Stimulated activated naive CD8-positive, alpha-beta T cell treated with anti-CD3 and anti-CD28 coated beads, Interleukin-15, amount 100 ng/mL, for 72 hours (primary cell): ENCODE data around the gene FOXP1.
A peak's percentile ranks its signal among the peaks of the same experiment; 100 is the strongest.

Experiments
- ATAC-seq: fragments of 150-1000 bp; cut with Tn5 transposase; 2 replicates; pipeline ENCODE4 v1.10.0; 2021; ENCODE audit warnings: mild to moderate bottlenecking, moderate library complexity
- DNase-seq, 2 donors: peaks; one replicate each; pipeline ENCODE4 v3.0.0; 2021 to 2022
- H3K27ac Mint-ChIP-seq, 2 donors: one replicate each; pipeline ENCODE4 v1.8.0; 2022; ENCODE audit warnings: mild to moderate bottlenecking in 2 of 2, mixed read lengths in 2 of 2, moderate library complexity in 2 of 2
- H3K27me3 Mint-ChIP-seq: one replicate; pipeline ENCODE4 v1.8.0; 2022; ENCODE audit warnings: mixed read lengths
- H3K4me1 Mint-ChIP-seq: one replicate; pipeline ENCODE4 v1.8.0; 2022; ENCODE audit warnings: mild to moderate bottlenecking, mixed read lengths
- H3K4me3 Mint-ChIP-seq, 2 donors: one replicate each; pipeline ENCODE4 v1.8.0; 2022; ENCODE audit warnings: mild to moderate bottlenecking in 2 of 2, mixed read lengths in 2 of 2, moderate library complexity in 1 of 2
- H3K9me3 Mint-ChIP-seq, 2 donors: one replicate each; pipeline ENCODE4 v1.8.0; 2022; ENCODE audit warnings: mixed read lengths in 2 of 2

Gene FOXP1

GRCh38 chr3:71045212-71045916 lies 538.2 kb downstream of the FOXP1 start:
- Mint-ChIP-seq H3K27ac (peak overlapping the region; percentile 80 to 93), H3K9me3 (no peaks in the 10 kb centered on the region), H3K27me3 (no peaks in the 10 kb centered on the region), H3K4me3 (peak overlapping the region in 1 of 2 donors; percentile 53), H3K4me1 (peaks cover 79% of the 10 kb centered on the region)
- no peak for DNase-seq
- ATAC-seq, result no peak

DNA sequence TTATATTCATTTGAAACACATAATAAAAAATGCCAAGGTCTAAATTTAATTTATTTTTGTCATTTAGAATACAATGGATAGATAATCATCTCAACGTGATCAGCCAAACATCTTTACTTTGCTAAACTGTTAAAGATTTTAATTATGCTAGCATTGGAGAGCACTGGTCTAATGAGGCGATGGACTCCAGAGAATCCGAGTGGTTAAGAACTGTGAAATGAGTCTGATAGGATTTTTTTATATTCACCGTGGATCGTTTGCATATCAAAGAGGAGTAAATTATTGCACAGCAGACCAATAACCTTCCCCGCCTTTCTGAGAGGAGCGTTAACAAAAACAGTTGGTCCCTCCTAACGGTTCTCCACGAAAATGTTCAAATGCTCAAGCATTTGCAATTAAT lies 540.8 kb downstream of the FOXP1 start:
- H3K27me3 Mint-ChIP-seq, result no peaks in the 10 kb centered on the region
- no peak overlapping the region for H3K27ac Mint-ChIP-seq
- DNase-seq (no peak), ATAC-seq (no peak)
- H3K4me1 Mint-ChIP-seq, result peaks cover 76% of the 10 kb centered on the region
- H3K9me3 Mint-ChIP-seq, result no peaks in the 10 kb centered on the region
- H3K4me3 Mint-ChIP-seq, result no peak overlapping the region

- ATAC-seq (peak; percentile 54), DNase-seq (no peak)
- Mint-ChIP-seq H3K27me3 (no peaks in the 10 kb centered on the region), H3K4me1 (peaks cover 76% of the 10 kb centered on the region), H3K9me3 (no peaks in the 10 kb centered on the region), H3K4me3 (peak overlapping the region in 1 of 2 donors; percentile 40), H3K27ac (peak overlapping the region; percentile 48 to 52)
These were observed 542.2 kb downstream of the FOXP1 start for GRCh38 chr3:71041371-71041770.

DNA sequence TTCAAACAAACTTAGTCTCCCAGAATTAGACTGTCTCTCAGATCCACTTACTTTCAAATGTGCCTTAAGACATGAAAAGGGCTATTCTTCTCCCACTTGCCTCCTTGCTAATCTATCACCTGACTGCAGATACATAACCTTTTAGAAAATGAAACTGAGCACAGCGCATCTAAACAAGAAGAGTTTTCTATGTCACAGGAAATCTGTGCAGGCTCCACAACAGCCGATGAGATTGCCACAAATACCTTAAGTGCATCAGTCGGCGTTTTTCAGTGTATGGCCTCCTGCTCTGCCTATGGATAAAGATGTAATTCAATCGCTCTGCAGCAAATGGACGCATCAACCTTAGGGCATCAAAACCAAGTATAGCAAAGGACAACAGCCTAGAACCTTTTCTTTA lies 544.2 kb downstream of the FOXP1 start:
- no peaks in the 10 kb centered on the region for H3K27me3 Mint-ChIP-seq
- peak; percentile 73 for ATAC-seq
- H3K27ac Mint-ChIP-seq, result peak overlapping the region; percentile 31 to 34
- H3K4me3 Mint-ChIP-seq, result peak overlapping the region in 1 of 2 donors; percentile 34
- peaks cover 82% of the 10 kb centered on the region for H3K4me1 Mint-ChIP-seq
- no peak for DNase-seq
- H3K9me3 Mint-ChIP-seq, result no peaks in the 10 kb centered on the region

DNA sequence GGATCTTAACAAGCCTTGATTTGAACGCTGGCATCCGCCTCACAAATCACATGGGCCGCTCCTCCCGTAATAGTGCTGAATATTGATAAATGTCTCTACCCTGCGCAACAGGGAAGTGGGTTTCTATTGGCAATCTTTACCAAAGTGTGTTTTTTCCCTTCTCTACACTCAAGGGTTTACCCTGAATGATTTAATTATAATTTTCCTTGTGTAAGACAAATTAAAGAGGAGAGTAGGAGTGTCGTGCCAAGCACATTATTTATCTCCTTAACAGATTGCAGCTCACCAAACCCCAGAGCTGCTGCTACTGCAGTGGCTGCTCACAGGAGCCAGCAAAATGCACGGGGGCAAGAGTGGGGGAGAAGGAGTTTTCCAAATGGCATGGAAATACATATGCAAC lies 545.8 kb downstream of the FOXP1 start:
- peak overlapping the region in 1 of 2 donors; percentile 71 for H3K27ac Mint-ChIP-seq
- no peak for DNase-seq
- no peak for ATAC-seq
- H3K4me1 Mint-ChIP-seq, result peaks cover 93% of the 10 kb centered on the region
- no peaks in the 10 kb centered on the region for H3K27me3 Mint-ChIP-seq
- no peaks in the 10 kb centered on the region for H3K9me3 Mint-ChIP-seq
- H3K4me3 Mint-ChIP-seq, result no peak overlapping the region

GRCh38 chr3:71035886-71036285 lies 547.6 kb downstream of the FOXP1 start:
- DNase-seq (no peak), ATAC-seq (no peak)
- Mint-ChIP-seq H3K27ac (peak overlapping the region in 1 of 2 donors; percentile 67), H3K9me3 (no peaks in the 10 kb centered on the region), H3K4me1 (peaks cover 97% of the 10 kb centered on the region), H3K4me3 (no peak overlapping the region), H3K27me3 (no peaks in the 10 kb centered on the region)

DNA sequence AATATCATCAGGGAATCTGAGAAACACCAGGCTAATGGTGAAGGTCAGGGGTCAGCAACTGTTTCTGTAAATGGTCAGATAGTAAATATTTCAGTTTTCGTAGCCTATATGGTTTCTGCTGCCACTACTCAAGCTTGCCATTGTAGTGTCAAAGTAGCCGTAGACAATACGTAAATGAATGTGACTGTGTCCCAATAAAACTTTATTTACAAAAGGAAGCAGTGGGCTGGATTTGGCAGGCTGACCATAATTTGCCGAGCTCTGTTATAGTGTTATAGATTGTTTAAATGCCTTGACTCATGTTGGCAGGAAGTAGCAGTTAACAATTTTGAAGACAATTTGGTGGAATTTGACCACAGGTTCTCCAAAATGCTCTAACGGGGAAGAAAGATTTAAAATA lies 548.2 kb downstream of the FOXP1 start:
- no peaks in the 10 kb centered on the region for H3K9me3 Mint-ChIP-seq
- H3K4me3 Mint-ChIP-seq, result peak overlapping the region in 1 of 2 donors; percentile 2
- DNase-seq (no peak), ATAC-seq (no peak)
- H3K27ac Mint-ChIP-seq, result peak overlapping the region; percentile 31 to 90
- peaks cover 97% of the 10 kb centered on the region for H3K4me1 Mint-ChIP-seq
- no peaks in the 10 kb centered on the region for H3K27me3 Mint-ChIP-seq

- DNase-seq (no peak), ATAC-seq (no peak)
- Mint-ChIP-seq H3K27ac (peak overlapping the region in 1 of 2 donors; percentile 73), H3K4me1 (peaks cover 93% of the 10 kb centered on the region), H3K27me3 (no peaks in the 10 kb centered on the region), H3K4me3 (no peak overlapping the region), H3K9me3 (no peaks in the 10 kb centered on the region)
These were observed 549.8 kb downstream of the FOXP1 start for GRCh38 chr3:71033681-71034220.

GRCh38 chr3:71031914-71032521 lies 551.5 kb downstream of the FOXP1 start:
- ATAC-seq (peak; percentile 73), DNase-seq (no peak)
- Mint-ChIP-seq H3K4me3 (peak overlapping the region; percentile 37 to 54), H3K27me3 (no peaks in the 10 kb centered on the region), H3K9me3 (no peaks in the 10 kb centered on the region), H3K4me1 (peaks cover 93% of the 10 kb centered on the region), H3K27ac (peak overlapping the region; percentile 16 to 71)

DNA sequence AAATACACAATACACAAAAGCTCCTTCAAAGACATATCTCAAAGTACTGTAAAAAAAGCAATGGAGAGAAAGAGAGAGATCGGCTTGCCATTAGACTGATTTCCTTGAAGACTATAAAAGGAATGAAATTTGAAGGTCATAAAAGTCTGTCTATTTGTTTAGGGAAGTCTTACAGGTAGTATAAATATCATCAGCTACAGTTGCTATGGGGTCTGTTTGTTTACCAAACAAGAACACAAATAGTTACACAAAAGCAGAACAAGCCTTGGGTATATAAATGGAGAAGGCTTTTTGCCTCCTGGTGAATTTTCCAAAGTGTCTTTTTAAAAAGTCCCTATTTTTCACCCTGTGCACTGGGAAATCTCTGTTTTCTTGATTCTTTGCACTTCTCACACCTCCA lies 552.3 kb downstream of the FOXP1 start:
- peaks cover 93% of the 10 kb centered on the region for H3K4me1 Mint-ChIP-seq
- H3K9me3 Mint-ChIP-seq, result no peaks in the 10 kb centered on the region
- H3K4me3 Mint-ChIP-seq, result peak overlapping the region in 1 of 2 donors; percentile 30
- H3K27me3 Mint-ChIP-seq, result no peaks in the 10 kb centered on the region
- peak overlapping the region; percentile 28 to 82 for H3K27ac Mint-ChIP-seq
- no peak for ATAC-seq
- DNase-seq, result no peak

DNA sequence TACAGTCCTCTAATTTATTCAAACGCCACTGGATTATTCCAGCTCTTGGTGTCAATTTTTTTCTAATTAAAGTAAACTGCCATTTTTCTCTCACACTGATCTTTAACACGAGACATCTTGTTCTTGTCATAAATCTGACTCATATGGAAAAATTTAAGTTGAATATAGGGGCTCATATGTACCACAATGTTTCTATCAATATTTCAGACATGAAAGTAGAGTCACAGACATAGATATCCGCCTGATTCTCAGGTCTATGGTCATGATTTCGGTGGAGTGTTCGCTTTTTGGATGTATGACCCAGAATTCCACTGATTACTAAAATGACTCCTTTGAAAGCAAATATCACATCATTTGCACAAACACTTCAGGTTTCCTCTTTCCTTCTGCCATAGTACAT lies 552.8 kb downstream of the FOXP1 start:
- no peaks in the 10 kb centered on the region for H3K27me3 Mint-ChIP-seq
- H3K4me3 Mint-ChIP-seq, result peak overlapping the region in 1 of 2 donors; percentile 30
- ATAC-seq (peak; percentile 65), DNase-seq (no peak)
- H3K27ac Mint-ChIP-seq, result peak overlapping the region; percentile 82 to 83
- no peaks in the 10 kb centered on the region for H3K9me3 Mint-ChIP-seq
- peaks cover 93% of the 10 kb centered on the region for H3K4me1 Mint-ChIP-seq

GRCh38 chr3:71029770-71030169 lies 553.8 kb downstream of the FOXP1 start:
- peak overlapping the region in 1 of 2 donors; percentile 87 for H3K27ac Mint-ChIP-seq
- no peak for DNase-seq
- ATAC-seq, result no peak
- no peaks in the 10 kb centered on the region for H3K9me3 Mint-ChIP-seq
- no peaks in the 10 kb centered on the region for H3K27me3 Mint-ChIP-seq
- H3K4me1 Mint-ChIP-seq, result peaks cover 93% of the 10 kb centered on the region
- H3K4me3 Mint-ChIP-seq, result no peak overlapping the region

DNA sequence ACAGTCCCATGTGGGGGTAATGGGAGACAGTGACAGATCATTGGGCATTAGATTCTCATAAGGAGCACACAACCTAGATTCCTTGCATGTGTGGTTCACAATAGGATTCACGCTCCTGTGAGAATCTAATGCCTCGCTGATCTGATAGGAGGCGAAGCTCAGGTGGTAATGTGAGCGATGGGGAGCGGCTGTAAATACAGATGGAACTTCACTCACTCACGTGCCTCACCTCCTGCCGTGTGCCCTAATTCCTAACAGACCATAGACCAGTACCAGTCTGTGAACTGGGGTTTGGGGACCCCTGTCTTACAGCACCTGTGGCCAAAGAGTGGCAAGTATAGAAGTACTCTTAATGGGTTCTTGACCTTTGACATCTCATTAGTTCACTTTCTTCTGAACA lies 554.7 kb downstream of the FOXP1 start:
- ATAC-seq (no peak), DNase-seq (no peak)
- Mint-ChIP-seq H3K27ac (peak overlapping the region in 1 of 2 donors; percentile 34), H3K4me3 (no peak overlapping the region), H3K9me3 (no peaks in the 10 kb centered on the region), H3K4me1 (peaks cover 93% of the 10 kb centered on the region), H3K27me3 (no peaks in the 10 kb centered on the region)

DNA sequence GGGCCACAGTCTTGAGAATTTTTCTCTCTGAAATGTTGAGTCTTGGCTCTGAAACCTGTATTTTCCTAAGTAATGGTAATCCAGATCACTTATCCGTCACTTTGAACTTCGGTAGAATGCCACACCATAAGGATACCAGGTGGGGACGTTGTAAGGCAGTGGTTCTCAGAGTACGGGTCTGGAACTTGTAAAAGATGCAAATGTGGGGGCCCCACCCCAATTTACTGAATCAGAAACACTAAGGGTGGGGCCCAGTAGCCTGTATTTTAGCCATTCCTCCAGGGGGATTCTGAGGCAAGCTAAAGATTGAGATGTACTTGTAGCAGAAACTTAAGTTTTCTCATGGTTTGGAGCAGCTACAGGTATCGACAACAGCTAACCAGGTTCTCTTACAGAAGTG lies 555.3 kb downstream of the FOXP1 start:
- H3K4me3 Mint-ChIP-seq, result no peak overlapping the region
- no peak for ATAC-seq
- H3K27ac Mint-ChIP-seq, result peak overlapping the region in 1 of 2 donors; percentile 59

GRCh38 chr3:71026634-71027578 lies 556.6 kb downstream of the FOXP1 start:
- H3K9me3 Mint-ChIP-seq, result no peaks in the 10 kb centered on the region
- peak overlapping the region; percentile 92 to 94 for H3K27ac Mint-ChIP-seq
- ATAC-seq, result peak; percentile 37
- H3K4me3 Mint-ChIP-seq, result no peak overlapping the region
- no peaks in the 10 kb centered on the region for H3K27me3 Mint-ChIP-seq
- DNase-seq, result no peak
- H3K4me1 Mint-ChIP-seq, result peaks cover 89% of the 10 kb centered on the region

More for the DNA sequence above, 555.3 kb downstream of the FOXP1 start:
- peaks cover 92% of the 10 kb centered on the region for H3K4me1 Mint-ChIP-seq
- DNase-seq, result no peak
- H3K9me3 Mint-ChIP-seq, result no peaks in the 10 kb centered on the region
- H3K27me3 Mint-ChIP-seq, result no peaks in the 10 kb centered on the region
